ENCODE data around the gene SIM1.

SIM1 gene, protein sequence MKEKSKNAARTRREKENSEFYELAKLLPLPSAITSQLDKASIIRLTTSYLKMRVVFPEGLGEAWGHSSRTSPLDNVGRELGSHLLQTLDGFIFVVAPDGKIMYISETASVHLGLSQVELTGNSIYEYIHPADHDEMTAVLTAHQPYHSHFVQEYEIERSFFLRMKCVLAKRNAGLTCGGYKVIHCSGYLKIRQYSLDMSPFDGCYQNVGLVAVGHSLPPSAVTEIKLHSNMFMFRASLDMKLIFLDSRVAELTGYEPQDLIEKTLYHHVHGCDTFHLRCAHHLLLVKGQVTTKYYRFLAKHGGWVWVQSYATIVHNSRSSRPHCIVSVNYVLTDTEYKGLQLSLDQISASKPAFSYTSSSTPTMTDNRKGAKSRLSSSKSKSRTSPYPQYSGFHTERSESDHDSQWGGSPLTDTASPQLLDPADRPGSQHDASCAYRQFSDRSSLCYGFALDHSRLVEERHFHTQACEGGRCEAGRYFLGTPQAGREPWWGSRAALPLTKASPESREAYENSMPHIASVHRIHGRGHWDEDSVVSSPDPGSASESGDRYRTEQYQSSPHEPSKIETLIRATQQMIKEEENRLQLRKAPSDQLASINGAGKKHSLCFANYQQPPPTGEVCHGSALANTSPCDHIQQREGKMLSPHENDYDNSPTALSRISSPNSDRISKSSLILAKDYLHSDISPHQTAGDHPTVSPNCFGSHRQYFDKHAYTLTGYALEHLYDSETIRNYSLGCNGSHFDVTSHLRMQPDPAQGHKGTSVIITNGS

GRCh38 chr6:100464903-100465700 is at the start of gene SIM1:
Gene SIM1, minus strand, starts transcription at chr6:100464921. Its CDS starts 1,453 bp downstream, at chr6:100463468.
- no peak for DNase-seq (ENCODE audit: low read depth)

- no peak for DNase-seq (ENCODE audit: low read depth)
Measured at GRCh38 chr6:100512203-100512862, 47.6 kb upstream of the SIM1 start.

DNA sequence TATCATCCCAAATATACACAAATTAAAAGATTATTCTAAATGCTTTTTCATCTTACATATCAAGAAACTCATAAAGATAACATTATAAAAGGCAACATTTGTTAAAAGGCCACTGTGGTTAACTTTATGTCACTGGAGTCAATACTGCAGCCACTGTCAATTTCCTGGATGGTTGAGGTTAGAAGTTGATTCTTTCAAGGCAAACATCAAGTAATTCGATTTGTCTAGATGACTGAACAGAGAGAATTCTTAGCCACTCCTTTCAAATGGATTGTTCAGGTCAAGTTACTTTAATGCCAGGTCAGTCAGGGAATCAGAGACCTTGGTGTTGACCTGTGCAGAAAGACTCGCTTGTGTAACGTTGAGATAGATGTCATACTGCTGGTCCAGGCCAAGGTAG is 44.4 kb upstream of the SIM1 start:
- DNase-seq (ENCODE audit: low read depth): no peak

DNA sequence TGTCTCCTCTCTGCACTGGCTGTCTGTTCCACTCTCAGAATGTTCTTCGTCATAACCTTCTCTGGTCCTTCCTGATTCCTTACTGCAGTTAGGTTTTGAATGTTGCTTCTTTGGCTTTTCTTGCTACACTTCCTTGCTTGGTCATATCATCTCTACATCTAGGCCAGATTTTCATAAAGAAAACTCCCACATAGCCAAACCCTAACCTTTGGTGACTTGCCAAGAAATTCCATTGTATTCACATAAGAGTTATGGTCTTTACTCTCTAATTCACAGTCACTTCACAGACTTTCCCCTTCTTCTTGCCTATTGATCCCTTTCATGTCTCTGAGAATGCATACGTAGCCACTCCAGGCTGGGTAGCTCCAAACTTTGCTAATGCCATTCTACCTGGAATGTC is 41.9 kb upstream of the SIM1 start:
- DNase-seq (ENCODE audit: low read depth): no peak

- no peak for DNase-seq (ENCODE audit: low read depth)
Measured at GRCh38 chr6:100504786-100505737, 40.3 kb upstream of the SIM1 start.

GRCh38 chr6:100503043-100503705 is 38.5 kb upstream of the SIM1 start:
- DNase-seq (ENCODE audit: low read depth): no peak

- no peak for DNase-seq (ENCODE audit: low read depth)
Measured at GRCh38 chr6:100493206-100493888, 28.6 kb upstream of the SIM1 start.

- DNase-seq (ENCODE audit: low read depth): no peak
Measured at GRCh38 chr6:100491952-100492670, 27.4 kb upstream of the SIM1 start.

- no peak for DNase-seq (ENCODE audit: low read depth)
Measured at GRCh38 chr6:100490065-100490464, 25.3 kb upstream of the SIM1 start.

DNA sequence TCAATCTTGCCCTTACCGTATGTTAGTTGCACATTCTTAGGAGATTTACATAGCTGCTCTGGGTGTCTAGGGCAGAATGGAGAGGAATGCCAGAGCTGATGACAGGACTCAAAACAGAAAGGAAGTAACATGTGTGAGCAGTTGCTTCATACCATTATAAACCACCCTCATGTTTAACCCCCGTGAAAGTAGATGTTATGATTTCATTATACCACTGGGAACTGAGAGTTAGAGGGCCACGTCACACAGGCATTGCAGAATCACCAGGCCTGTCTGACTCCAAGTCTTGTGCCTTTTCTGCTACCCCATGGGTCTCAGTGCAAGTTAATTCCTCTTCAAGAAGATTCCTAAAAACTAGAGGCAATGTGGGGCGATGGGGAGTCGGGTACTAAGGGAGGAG is 23.5 kb upstream of the SIM1 start:
- DNase-seq (ENCODE audit: low read depth): no peak

DNA sequence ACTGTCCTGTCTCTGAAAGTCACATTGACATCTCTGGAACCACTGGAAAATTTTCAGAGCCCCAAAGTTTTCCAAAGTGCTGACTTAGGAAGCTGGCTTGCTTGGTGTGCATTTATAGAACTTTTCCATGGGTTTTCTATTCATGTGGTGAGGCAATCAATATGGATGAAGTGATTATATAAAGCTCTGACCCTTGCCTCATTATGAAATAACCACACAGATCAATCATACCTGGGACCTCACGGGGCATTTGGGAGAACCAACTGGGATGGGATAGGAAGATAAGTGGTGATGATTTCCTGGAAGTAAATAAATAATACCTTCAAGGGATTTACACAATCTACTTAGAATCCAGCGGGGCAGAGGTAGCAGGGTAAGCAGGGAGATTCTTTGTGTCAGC is 22.9 kb upstream of the SIM1 start:
- no peak for DNase-seq (ENCODE audit: low read depth)

DNA sequence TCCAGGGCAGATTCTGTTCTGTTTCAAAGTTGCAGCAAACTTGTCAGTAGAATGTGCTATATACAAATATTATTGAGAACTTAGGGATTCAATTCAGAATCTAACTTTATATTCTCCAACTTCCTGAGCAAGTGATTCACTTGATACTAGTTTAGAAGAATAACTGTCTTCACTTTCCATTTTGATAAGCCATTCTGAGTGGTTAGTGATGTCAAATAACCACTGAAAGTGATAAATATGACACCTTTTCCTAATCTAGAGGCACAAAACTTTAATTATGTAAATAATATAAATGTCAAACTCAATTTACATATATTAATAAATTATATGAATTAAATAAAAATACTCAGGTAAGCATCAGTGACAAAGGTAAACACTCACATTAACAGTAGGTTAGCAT is 20.5 kb upstream of the SIM1 start:
- DNase-seq (ENCODE audit: low read depth): no peak

DNA sequence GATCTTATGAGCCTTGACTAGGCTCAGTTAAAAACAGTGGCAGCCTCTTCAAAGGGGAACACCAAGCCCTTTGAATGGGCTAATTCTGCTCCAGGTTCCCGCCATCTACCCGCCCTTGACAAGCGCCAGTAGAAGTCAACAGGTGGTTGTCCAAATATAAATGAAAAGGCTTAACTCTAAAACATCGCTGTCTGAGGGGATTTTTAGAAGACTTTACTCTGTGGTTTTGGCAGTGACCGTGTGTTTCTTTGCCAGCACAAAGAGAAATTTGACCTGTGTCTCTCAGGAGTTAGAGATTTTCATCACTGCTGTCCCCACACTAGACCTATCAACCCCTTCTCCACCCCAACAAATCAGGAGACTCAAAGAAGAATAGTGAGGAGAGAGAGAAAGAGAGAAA is 19.8 kb upstream of the SIM1 start:
- DNase-seq (ENCODE audit: low read depth): no peak

DNA sequence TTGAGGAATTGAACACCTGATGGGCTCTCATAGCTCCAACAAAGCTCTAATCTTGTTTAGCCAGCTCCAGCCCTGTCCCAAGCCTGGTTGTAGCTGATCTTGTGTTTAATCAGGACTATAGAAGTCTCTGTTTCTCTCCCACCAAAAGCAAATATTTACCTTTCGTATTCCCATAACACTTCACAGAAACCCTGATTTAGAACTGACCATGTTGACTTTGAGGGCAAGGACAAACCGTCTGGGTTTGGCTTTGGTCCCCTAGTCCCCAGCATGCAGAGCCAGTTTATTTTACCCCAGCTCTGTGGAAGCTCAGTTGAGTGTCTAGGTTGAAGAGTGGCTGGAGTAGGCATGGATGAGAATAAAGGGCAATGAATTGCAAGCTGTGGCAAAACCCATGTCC is 18.0 kb upstream of the SIM1 start:
- DNase-seq (ENCODE audit: low read depth): no peak

DNA sequence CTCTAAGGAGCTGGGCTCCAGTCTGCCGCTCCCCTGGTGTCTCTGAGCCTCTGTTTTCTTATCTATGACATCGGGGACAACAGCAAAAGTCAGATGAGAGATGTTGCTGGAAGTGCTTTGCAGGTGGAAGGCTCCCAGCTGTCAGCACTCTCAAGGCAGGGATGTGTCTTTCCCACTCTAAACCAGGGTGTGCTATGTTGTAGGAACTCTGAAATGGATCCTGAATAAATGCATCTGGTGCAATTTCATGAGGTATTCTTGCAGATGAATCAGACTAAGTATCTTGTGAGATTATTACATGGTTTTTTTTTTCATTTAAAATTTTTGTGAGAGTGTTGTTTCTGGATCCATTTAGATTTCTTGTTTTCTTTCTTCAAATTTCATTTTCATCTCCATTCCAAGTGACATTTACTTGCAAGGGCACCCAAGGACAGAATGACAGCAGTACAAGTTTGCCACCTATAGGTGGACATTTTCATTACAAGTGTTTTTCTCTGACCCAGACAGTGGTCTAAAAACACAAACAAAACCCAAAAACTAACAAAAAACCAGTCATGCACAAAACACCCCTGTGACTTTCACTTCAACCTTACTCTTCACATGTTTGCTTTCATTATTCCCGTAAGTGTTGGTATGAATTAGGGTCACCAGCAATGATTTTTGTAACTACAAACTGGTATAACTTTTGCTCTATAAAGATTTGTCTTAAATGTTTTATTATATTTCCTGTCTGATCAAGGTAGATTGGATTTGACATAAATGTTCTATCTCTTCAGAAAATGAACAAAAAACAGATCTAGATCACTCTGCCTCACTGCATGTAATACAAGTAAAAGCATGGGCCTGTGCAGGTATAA is 14.7 kb upstream of the SIM1 start:
- no peak for DNase-seq (ENCODE audit: low read depth)

DNA sequence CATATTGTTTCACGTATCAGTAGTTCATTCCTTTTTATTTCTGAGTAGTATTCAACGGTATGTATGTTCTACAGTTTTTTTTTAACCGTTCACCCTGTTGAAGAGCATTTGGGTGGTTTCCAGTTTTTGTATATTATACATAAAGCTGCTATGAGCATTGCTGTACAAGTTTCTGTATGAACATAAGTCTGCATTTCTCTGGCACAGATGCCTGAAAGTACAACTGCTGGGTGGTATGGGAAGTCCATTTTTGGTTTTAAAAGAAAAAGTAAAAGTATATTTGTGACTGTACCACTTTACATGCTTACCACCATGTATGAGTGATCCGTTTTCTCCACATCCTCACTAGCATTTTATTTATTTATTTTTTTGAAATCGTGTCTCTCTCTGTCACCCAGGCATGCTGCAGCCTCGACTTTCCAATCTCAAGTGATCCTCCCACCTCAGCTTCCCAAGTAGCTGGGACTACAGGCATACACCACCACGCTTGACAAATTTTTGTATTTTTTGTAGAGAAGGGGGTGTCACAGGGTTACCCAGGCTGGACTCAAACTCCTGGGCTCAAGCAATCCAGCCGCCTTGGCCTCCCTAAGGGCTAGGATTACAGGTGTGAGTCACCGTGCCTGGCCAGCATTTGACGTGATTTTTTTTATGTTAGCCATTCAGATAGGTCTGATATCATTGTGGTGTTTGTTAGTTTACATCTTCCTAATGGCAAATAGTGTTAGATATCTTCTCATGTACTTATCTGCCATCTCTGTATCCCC is 11.0 kb upstream of the SIM1 start:
- DNase-seq (ENCODE audit: low read depth): no peak

GRCh38 chr6:100473182-100473581 is 8.5 kb upstream of the SIM1 start:
- no peak for DNase-seq (ENCODE audit: low read depth)

Data from stimulated activated CD8-positive, alpha-beta memory T cell treated with anti-CD3 and anti-CD28 coated beads, Interleukin-15, amount 100 ng/mL, for 24 hours (primary cell).